GM12878 (cell line): Measurements from ENCODE around the gene PINLYP. TPM values are rescaled to one million over a fixed set of nuclear protein-coding genes. Genes with fewer than 3 reads are reported as not detected.

ENCODE experiments used
- ASH2L ChIP-seq: fragments of 300-600, 200-600 bp; sonication (generic); IDR thresholded peaks from 2 replicates; pipeline ENCODE4 v1.6.1; 2017; ENCODE audit warnings: low read depth, mild to moderate bottlenecking, borderline replicate concordance
- ATF7 ChIP-seq: fragments of 450-650 bp; IDR thresholded peaks from 2 replicates; pipeline ENCODE4 v1.6.1; 2016; ENCODE audit warnings: low read depth, mild to moderate bottlenecking
- BACH1 ChIP-seq: fragments of 450-650 bp; IDR thresholded peaks from 2 replicates; pipeline ENCODE4 v1.6.1; 2017; ENCODE audit warnings: mild to moderate bottlenecking, borderline replicate concordance
- BCL11A ChIP-seq: IDR thresholded peaks from 2 replicates; pipeline ENCODE4 v1.6.1; 2011; ENCODE audit warnings: low read depth, low read length
- BHLHE40 ChIP-seq, 2 experiments: fragments of 450-650 bp in 1 of 2; IDR thresholded peaks; 2 replicates each; pipeline ENCODE4 v1.6.1; 2011 to 2017; ENCODE audit warnings: low read depth in 2 of 2, borderline replicate concordance in 1 of 2, improper control_type of control experiment in 1 of 2, low read length in 1 of 2, mild to moderate bottlenecking in 1 of 2
- EED ChIP-seq: sonication (generic); IDR thresholded peaks from 2 replicates; pipeline ENCODE4 v1.6.1; 2016; ENCODE audit warnings: antibody characterized with exemption, low read depth
- EP300 ChIP-seq, 2 experiments: fragments of 150-350 bp in 1 of 2; IDR thresholded peaks; 2 replicates each; pipeline ENCODE4 v1.6.1; 2011 to 2012; ENCODE audit warnings: low read depth in 2 of 2, low read length in 2 of 2, borderline replicate concordance in 1 of 2, improper control_type of control experiment in 1 of 2, inconsistent platforms in 1 of 2; ENCODE audit not compliant: control insufficient read depth in 1 of 2
- FOXM1 ChIP-seq: IDR thresholded peaks from 2 replicates; pipeline ENCODE4 v1.6.1; 2012; ENCODE audit warnings: low read depth, mild to moderate bottlenecking, inconsistent platforms, low read length, moderate library complexity
- GABPA ChIP-seq: IDR thresholded peaks from 2 replicates; pipeline ENCODE4 v1.6.1; 2014; ENCODE audit warnings: antibody characterized with exemption, low read depth, mild to moderate bottlenecking, inconsistent platforms
- LARP7 ChIP-seq: fragments of 450-650 bp; IDR thresholded peaks from 2 replicates; pipeline ENCODE4 v1.6.1; 2017; ENCODE audit warnings: mild to moderate bottlenecking
- MEF2B ChIP-seq: fragments of 450-650 bp; IDR thresholded peaks from 2 replicates; pipeline ENCODE4 v1.6.1; 2018; ENCODE audit warnings: mild to moderate bottlenecking, moderate library complexity; ENCODE audit not compliant: partially characterized antibody, poor library complexity, severe bottlenecking
- NBN ChIP-seq: fragments of 450-650 bp; IDR thresholded peaks from 2 replicates; pipeline ENCODE4 v1.6.1; 2016
- POLR2A ChIP-seq: IDR thresholded peaks from 2 replicates; pipeline ENCODE4 v1.6.1; 2011; ENCODE audit warnings: low read depth, mild to moderate bottlenecking, low read length
- RFX5 ChIP-seq: IDR thresholded peaks from 2 replicates; pipeline ENCODE4 v1.6.1; 2011; ENCODE audit warnings: low read depth, low read length, improper control_type of control experiment
- RUNX3 ChIP-seq: IDR thresholded peaks from 2 replicates; pipeline ENCODE4 v1.6.1; 2012; ENCODE audit warnings: low read length, inconsistent platforms
- SMAD5 ChIP-seq: IDR thresholded peaks from 2 replicates; pipeline ENCODE4 v1.6.1; 2016; ENCODE audit warnings: antibody characterized with exemption, low read depth
- SMC3 ChIP-seq: IDR thresholded peaks from 2 replicates; pipeline ENCODE4 v1.6.1; 2011; ENCODE audit warnings: low read length, improper control_type of control experiment, borderline replicate concordance
- SPI1 ChIP-seq: IDR thresholded peaks from 2 replicates; pipeline ENCODE4 v1.6.1; 2011; ENCODE audit warnings: low read depth, mild to moderate bottlenecking, low read length, moderate library complexity, borderline replicate concordance; ENCODE audit not compliant: insufficient read depth
- SREBF1 ChIP-seq: IDR thresholded peaks from 2 replicates; pipeline ENCODE4 v1.6.1; 2012; ENCODE audit warnings: mild to moderate bottlenecking, low read length
- TARDBP ChIP-seq: IDR thresholded peaks from 2 replicates; pipeline ENCODE4 v1.6.1; 2016; ENCODE audit warnings: borderline replicate concordance
- TCF3 ChIP-seq: IDR thresholded peaks from 2 replicates; pipeline ENCODE4 v1.6.1; 2012; ENCODE audit warnings: low read depth, mild to moderate bottlenecking, low read length, borderline replicate concordance; ENCODE audit not compliant: insufficient read depth
- ZNF217 ChIP-seq: fragments of 450-650 bp; IDR thresholded peaks from 2 replicates; pipeline ENCODE4 v1.6.1; 2017; ENCODE audit warnings: antibody characterized with exemption, mild to moderate bottlenecking
- polyA plus RNA-seq, 11 experiments: library from polyadenylated mRNA; depleted of rRNA in 4 of 11; unstranded in 6 of 11; stranded (reverse) in 5 of 11; fragments of >200 nt; fragmentation: Nextera tagmentation in 4 of 11; fragmentation: Illumina TruSeq in 1 of 11; extraction: Ambion mirVana in 4 of 11; extraction: Trizol in 1 of 11; gene quantifications; 1 replicate in 1 of 11; 2 replicates in 10 of 11; pipeline versions ENCODE4 v1.2.1 to v1.2.3, GENCODE V29; 2011 to 2016; ENCODE audit warnings: inconsistent platforms in 2 of 11, missing spikeins in 2 of 11, low read depth in 1 of 11
- total RNA-seq, 4 experiments: library from RNA; depleted of rRNA in 3 of 4; stranded (reverse); fragments of >200 nt in 3 of 4; fragmentation: Illumina TruSeq in 1 of 4; extraction: Trizol in 1 of 4; gene quantifications; 2 replicates each; pipeline versions ENCODE4 v1.2.1 to v1.2.3, GENCODE V29; 2013 to 2021
- TF ChIP-seq, protein P1 (sequence below): IDR thresholded peaks from 2 replicates; pipeline ENCODE4 v1.6.1; 2011; ENCODE audit warnings: low read depth, low read length, improper control_type of control experiment, borderline replicate concordance
- TF ChIP-seq, protein P2 (sequence below): IDR thresholded peaks from 2 replicates; pipeline ENCODE4 v1.6.1; 2011; ENCODE audit warnings: borderline replicate concordance, low read depth, mild to moderate bottlenecking, moderate library complexity, mixed read lengths, low read length; ENCODE audit not compliant: insufficient read depth; ENCODE audit errors: extremely low read length
- TF ChIP-seq, protein P3 (sequence below): fragments of 450-650 bp; IDR thresholded peaks from 2 replicates; pipeline ENCODE4 v1.6.1; 2017; ENCODE audit warnings: low read depth, mild to moderate bottlenecking, moderate library complexity
- TF ChIP-seq, protein P4 (sequence below): fragments of 450-650 bp; IDR thresholded peaks from 2 replicates; pipeline ENCODE4 v1.6.1; 2017; ENCODE audit warnings: borderline replicate concordance
- TF ChIP-seq, protein P5 (sequence below): IDR thresholded peaks from 2 replicates; pipeline ENCODE4 v1.6.1; 2011; ENCODE audit warnings: low read depth, mild to moderate bottlenecking, low read length, moderate library complexity, borderline replicate concordance; ENCODE audit errors: extremely low read depth

PINLYP gene
- total and polyA plus RNA-seq, 10 of the 15 experiments (the other 5 are each of a cell fraction or from before 2014, with no cell fraction given) = 1.0 to 26.9 (median 11.4) TPM

DNA sequence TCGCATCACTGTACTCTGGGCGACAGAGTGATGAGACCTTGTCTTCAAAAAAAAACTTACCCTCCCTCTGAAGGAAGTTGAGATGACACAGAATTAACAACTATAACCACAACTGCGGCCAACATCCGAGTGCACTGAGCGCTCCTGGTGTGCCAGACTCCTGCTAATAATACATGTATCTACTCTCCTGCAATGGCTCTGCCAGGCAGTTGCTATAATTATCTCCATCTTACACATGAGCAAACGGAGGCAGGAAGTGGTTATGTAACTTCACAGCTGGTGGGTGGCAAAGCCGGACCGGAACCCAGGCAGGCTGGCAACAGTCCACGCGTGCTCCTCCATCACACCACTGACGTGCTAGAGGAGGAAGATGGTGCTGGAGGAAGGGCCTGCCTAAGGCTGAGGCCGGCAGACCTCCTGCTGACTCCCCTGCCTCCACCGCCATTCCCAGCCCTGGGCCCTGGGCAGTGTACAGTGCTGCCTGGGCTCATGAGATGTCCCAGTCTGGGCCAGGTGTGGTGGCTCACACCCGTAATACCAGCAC, 12.8 kb upstream of the PINLYP start (continued):
- TF ChIP-seq BACH1 (0 out of 2 replicates have a peak, but pooled peaks have one; percentile 27), SREBF1 (no peak), EED (peak; percentile 59; the same call in 1 of the 2 replicates), BCL11A (no peak), SMC3 (no peak), TARDBP (no peak), POLR2A (no peak; the same call in 1 of the 2 replicates), ATF7 (peak; percentile 66), RUNX3 (peak; percentile 90), BHLHE40 (IDR thresholded peaks at IDR 0.05; ENCODE audit: borderline replicate concordance in 1 of 2, low read depth in 2 of 2, low read length in 1 of 2) (peak in 1 of 2 experiments; percentile 74; a peak in 3 of 4 replicates), ASH2L (0 out of 2 replicates have a peak, but pooled peaks have one; percentile 45), GABPA (0 out of 2 replicates have a peak, but pooled peaks have one; percentile 14), EP300 (IDR thresholded peaks at IDR 0.05; ENCODE audit: borderline replicate concordance in 1 of 2, control insufficient read depth in 1 of 2, low read depth in 2 of 2, low read length in 2 of 2) (no peak), FOXM1 (no peak), ZNF217 (peak; percentile 12; the same call in 1 of the 2 replicates), LARP7 (peak; percentile 67; the same call in 1 of the 2 replicates), NBN (0 out of 2 replicates have a peak, but pooled peaks have one; percentile 28), TCF3 (peak; percentile 20; the same call in 1 of the 2 replicates), SPI1 (no peak; the same call in 1 of the 2 replicates), SMAD5 (no peak), RFX5 (no peak), MEF2B (peak; percentile 83)
- TF ChIP-seq, protein P1, sequence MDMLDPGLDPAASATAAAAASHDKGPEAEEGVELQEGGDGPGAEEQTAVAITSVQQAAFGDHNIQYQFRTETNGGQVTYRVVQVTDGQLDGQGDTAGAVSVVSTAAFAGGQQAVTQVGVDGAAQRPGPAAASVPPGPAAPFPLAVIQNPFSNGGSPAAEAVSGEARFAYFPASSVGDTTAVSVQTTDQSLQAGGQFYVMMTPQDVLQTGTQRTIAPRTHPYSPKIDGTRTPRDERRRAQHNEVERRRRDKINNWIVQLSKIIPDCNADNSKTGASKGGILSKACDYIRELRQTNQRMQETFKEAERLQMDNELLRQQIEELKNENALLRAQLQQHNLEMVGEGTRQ = no peak
- TF ChIP-seq, protein P2, sequence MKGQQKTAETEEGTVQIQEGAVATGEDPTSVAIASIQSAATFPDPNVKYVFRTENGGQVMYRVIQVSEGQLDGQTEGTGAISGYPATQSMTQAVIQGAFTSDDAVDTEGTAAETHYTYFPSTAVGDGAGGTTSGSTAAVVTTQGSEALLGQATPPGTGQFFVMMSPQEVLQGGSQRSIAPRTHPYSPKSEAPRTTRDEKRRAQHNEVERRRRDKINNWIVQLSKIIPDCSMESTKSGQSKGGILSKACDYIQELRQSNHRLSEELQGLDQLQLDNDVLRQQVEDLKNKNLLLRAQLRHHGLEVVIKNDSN = no peak
- TF ChIP-seq, protein P3, sequence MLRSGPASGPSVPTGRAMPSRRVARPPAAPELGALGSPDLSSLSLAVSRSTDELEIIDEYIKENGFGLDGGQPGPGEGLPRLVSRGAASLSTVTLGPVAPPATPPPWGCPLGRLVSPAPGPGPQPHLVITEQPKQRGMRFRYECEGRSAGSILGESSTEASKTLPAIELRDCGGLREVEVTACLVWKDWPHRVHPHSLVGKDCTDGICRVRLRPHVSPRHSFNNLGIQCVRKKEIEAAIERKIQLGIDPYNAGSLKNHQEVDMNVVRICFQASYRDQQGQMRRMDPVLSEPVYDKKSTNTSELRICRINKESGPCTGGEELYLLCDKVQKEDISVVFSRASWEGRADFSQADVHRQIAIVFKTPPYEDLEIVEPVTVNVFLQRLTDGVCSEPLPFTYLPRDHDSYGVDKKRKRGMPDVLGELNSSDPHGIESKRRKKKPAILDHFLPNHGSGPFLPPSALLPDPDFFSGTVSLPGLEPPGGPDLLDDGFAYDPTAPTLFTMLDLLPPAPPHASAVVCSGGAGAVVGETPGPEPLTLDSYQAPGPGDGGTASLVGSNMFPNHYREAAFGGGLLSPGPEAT = no peak
- TF ChIP-seq, protein P4, sequence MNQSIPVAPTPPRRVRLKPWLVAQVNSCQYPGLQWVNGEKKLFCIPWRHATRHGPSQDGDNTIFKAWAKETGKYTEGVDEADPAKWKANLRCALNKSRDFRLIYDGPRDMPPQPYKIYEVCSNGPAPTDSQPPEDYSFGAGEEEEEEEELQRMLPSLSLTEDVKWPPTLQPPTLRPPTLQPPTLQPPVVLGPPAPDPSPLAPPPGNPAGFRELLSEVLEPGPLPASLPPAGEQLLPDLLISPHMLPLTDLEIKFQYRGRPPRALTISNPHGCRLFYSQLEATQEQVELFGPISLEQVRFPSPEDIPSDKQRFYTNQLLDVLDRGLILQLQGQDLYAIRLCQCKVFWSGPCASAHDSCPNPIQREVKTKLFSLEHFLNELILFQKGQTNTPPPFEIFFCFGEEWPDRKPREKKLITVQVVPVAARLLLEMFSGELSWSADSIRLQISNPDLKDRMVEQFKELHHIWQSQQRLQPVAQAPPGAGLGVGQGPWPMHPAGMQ = no peak
- TF ChIP-seq, protein P5, sequence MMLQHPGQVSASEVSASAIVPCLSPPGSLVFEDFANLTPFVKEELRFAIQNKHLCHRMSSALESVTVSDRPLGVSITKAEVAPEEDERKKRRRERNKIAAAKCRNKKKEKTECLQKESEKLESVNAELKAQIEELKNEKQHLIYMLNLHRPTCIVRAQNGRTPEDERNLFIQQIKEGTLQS = no peak
